GM12801 (cell line): ENCODE data around the gene YJU2.

Experiments
- CTCF ChIP-seq: IDR thresholded peaks from one replicate; pipeline ENCODE4 v1.5.1; 2011; ENCODE audit warnings: control low read depth; ENCODE audit not compliant: insufficient read length; ENCODE audit errors: extremely low read depth

Gene YJU2

GRCh38 chr19:4217429-4218264 is 29.2 kb upstream of the YJU2 start:
- no peak for TF ChIP-seq CTCF

GRCh38 chr19:4220188-4220587 is 26.7 kb upstream of the YJU2 start:
- no peak for TF ChIP-seq CTCF

- no peak for TF ChIP-seq CTCF
Observed at GRCh38 chr19:4224470-4224869, 22.4 kb upstream of the YJU2 start.

GRCh38 chr19:4225885-4226284 is 21.0 kb upstream of the YJU2 start:
- no peak for TF ChIP-seq CTCF

GRCh38 chr19:4227771-4228170 is 19.1 kb upstream of the YJU2 start:
- no peak for TF ChIP-seq CTCF

GRCh38 chr19:4228765-4229178 is 18.1 kb upstream of the YJU2 start:
- TF ChIP-seq CTCF, result no peak

GRCh38 chr19:4229179-4229931 is 17.5 kb upstream of the YJU2 start, which contains the start of gene EBI3:
EBI3 (plus strand) TSS chr19:4229523; CDS start chr19:4229551, 28 bp downstream.
- TF ChIP-seq CTCF, result no peak
